ENCODE results near the gene NRAP. TPM values are rescaled to one million over a fixed set of nuclear protein-coding genes. Genes with fewer than 3 reads are reported as not detected.

Gene NRAP
- total and polyA plus RNA-seq, 2 of the 8 experiments (the other 6 are each of a cell fraction or from before 2014, with no cell fraction given) = not detected

GRCh38 chr10:113665806-113666354 is 2.0 kb upstream of the NRAP start (continued):
- TF ChIP-seq MAFK (IDR thresholded peaks at IDR 0.05; ENCODE audit: low read depth, low read length) = no peak
